H1 (cell line): Measurements from ENCODE around the gene SEL1L. TPM values are rescaled to one million over a fixed set of nuclear protein-coding genes. Genes with fewer than 3 reads are reported as not detected.
"Not testable (repeated sequence)": the region's sequence is repeated elsewhere in the genome, so short reads cannot be mapped to it uniquely, and the experiment has no call there.

ENCODE experiments used
- CTCF ChIA-PET: fragments of 300-600 bp; sonication (Branson Sonifier 250); formaldehyde crosslinking; loops from one replicate; lab custom pipeline; 2021; ENCODE audit not compliant: partially characterized antibody; lab: Charles Lee
- POLR2A ChIA-PET: fragments of 300-600 bp; sonication (Branson Sonifier 250); formaldehyde crosslinking; loops from one replicate; lab custom pipeline; 2021; ENCODE audit warnings: inconsistent platforms; ENCODE audit not compliant: partially characterized antibody; lab: Charles Lee
- DNase-seq, 2 experiments: peaks; one replicate each; pipeline versions ENCODE4 v3.0.0 to v3.0.0-alpha.2; 2010 to 2022; ENCODE audit warnings: low spot score in 2 of 2, low read depth in 1 of 2, mixed read lengths in 1 of 2
- FAIRE-seq: peaks from 2 replicates; lab custom pipeline; 2011; peaks lifted over from hg19 to GRCh38; lab: Jason Lieb, UNC
- H2AFZ ChIP-seq: 2 replicates; pipeline ENCODE4 v1.8.1; 2012; ENCODE audit warnings: low read length, inconsistent platforms
- H2AK5ac ChIP-seq: 2 replicates; pipeline ENCODE4 v1.6.1; 2013; ENCODE audit warnings: low read depth, low read length
- H2BK120ac ChIP-seq: replicated peaks from 2 replicates; pipeline ENCODE3; 2013; ENCODE audit warnings: low read depth, low read length, inconsistent platforms
- H2BK12ac ChIP-seq: 2 replicates; pipeline ENCODE4 v1.6.1; 2013; ENCODE audit warnings: low read depth, low read length
- H2BK15ac ChIP-seq: 2 replicates; pipeline ENCODE4 v1.6.1; 2013; ENCODE audit warnings: low read length
- H2BK20ac ChIP-seq: 2 replicates; pipeline ENCODE4 v1.6.1; 2013; ENCODE audit warnings: low read length
- H2BK5ac ChIP-seq: 2 replicates; pipeline ENCODE4 v1.6.1; 2013; ENCODE audit warnings: low read depth, low read length
- H3K14ac ChIP-seq: 2 replicates; pipeline ENCODE4 v1.6.1; 2013; ENCODE audit warnings: inconsistent platforms; ENCODE audit not compliant: insufficient read length
- H3K18ac ChIP-seq: 2 replicates; pipeline ENCODE4 v1.6.1; 2013; ENCODE audit warnings: low read length; ENCODE audit errors: extremely low read depth
- H3K23ac ChIP-seq: 2 replicates; pipeline ENCODE4 v1.6.1; 2013; ENCODE audit warnings: inconsistent platforms; ENCODE audit not compliant: insufficient read length
- H3K23me2 ChIP-seq: 2 replicates; pipeline ENCODE4 v1.6.1; 2013; ENCODE audit warnings: low read depth, low read length
- H3K27ac ChIP-seq: 2 replicates; pipeline ENCODE4 v1.6.1; 2011; ENCODE audit warnings: low read depth, low read length, inconsistent platforms
- H3K27me3 ChIP-seq, 4 experiments: replicated peaks in 1 of 4; 1 replicate in 1 of 4; 2 replicates in 3 of 4; pipeline versions ENCODE4 v1.6.1 to v1.8.1; 2011 to 2013; ENCODE audit warnings: low read length in 3 of 4, mild to moderate bottlenecking in 3 of 4, inconsistent platforms in 2 of 4, mixed read lengths in 2 of 4, moderate library complexity in 1 of 4; ENCODE audit not compliant: control insufficient read depth in 3 of 4, insufficient read depth in 3 of 4; ENCODE audit errors: extremely low read depth in 1 of 4
- H3K36me3 ChIP-seq, 4 experiments: 2 replicates each; pipeline versions ENCODE4 v1.6.1 to v1.8.1; 2011 to 2013; ENCODE audit warnings: mild to moderate bottlenecking in 4 of 4, low read length in 3 of 4, moderate library complexity in 2 of 4, control low read depth in 1 of 4, inconsistent platforms in 1 of 4; ENCODE audit not compliant: insufficient read depth in 4 of 4, control insufficient read depth in 2 of 4
- H3K4ac ChIP-seq: replicated peaks from 2 replicates; pipeline ENCODE3; 2013; ENCODE audit warnings: low read length, low read depth, mixed read lengths, inconsistent platforms; ENCODE audit not compliant: insufficient read length
- H3K4me1 ChIP-seq, 4 experiments: replicated peaks in 1 of 4; 1 replicate in 1 of 4; 2 replicates in 3 of 4; pipeline versions ENCODE4 v1.6.1 to v1.8.1; 2011 to 2013; ENCODE audit warnings: low read length in 3 of 4, inconsistent platforms in 2 of 4, mixed read lengths in 1 of 4; ENCODE audit not compliant: insufficient read depth in 4 of 4, control insufficient read depth in 3 of 4
- H3K4me2 ChIP-seq, 2 experiments: 2 replicates each; pipeline versions ENCODE4 v1.6.1 to v1.8.1; 2011 to 2013; ENCODE audit warnings: low read depth in 2 of 2, low read length in 2 of 2, control low read depth in 1 of 2, inconsistent platforms in 1 of 2, mild to moderate bottlenecking in 1 of 2; ENCODE audit not compliant: insufficient read depth in 1 of 2
- H3K4me3 ChIP-seq, 4 experiments: fragments of 200-600, 300-600 bp in 1 of 4; sonication (generic), shearing (Covaris generic), sonication (Bioruptor Twin) in 1 of 4; 2 replicates each; pipeline versions ENCODE4 v1.5.1 to v1.8.1; 2011 to 2016; ENCODE audit warnings: low read length in 4 of 4, low read depth in 3 of 4, control low read depth in 2 of 4, inconsistent platforms in 2 of 4, mild to moderate bottlenecking in 2 of 4, mixed read lengths in 1 of 4, moderate library complexity in 1 of 4; ENCODE audit not compliant: insufficient read depth in 2 of 4; ENCODE audit errors: extremely low read depth in 1 of 4
- H3K56ac ChIP-seq: replicated peaks from 2 replicates; pipeline ENCODE3; 2013; ENCODE audit warnings: low read depth, mild to moderate bottlenecking, mixed read lengths, low read length, inconsistent platforms; ENCODE audit not compliant: insufficient read length
- H3K79me1 ChIP-seq: 2 replicates; pipeline ENCODE4 v1.6.1; 2013; ENCODE audit warnings: low read depth, low read length, control low read depth
- H3K79me2 ChIP-seq, 2 experiments: 2 replicates each; pipeline versions ENCODE4 v1.6.1 to v1.8.1; 2012 to 2013; ENCODE audit warnings: low read length in 2 of 2, mild to moderate bottlenecking in 2 of 2, inconsistent platforms in 1 of 2; ENCODE audit not compliant: insufficient read depth in 2 of 2, control insufficient read depth in 1 of 2
- H3K9ac ChIP-seq, 4 experiments: replicated peaks in 1 of 4; 1 replicate in 1 of 4; 2 replicates in 3 of 4; pipeline versions ENCODE4 v1.6.1 to v1.8.1; 2011 to 2013; ENCODE audit warnings: low read depth in 3 of 4, low read length in 3 of 4, control low read depth in 2 of 4, mild to moderate bottlenecking in 2 of 4, moderate library complexity in 2 of 4, inconsistent platforms in 1 of 4; ENCODE audit errors: extremely low read depth in 1 of 4
- H3K9me3 ChIP-seq, 2 experiments: 2 replicates each; pipeline versions ENCODE4 v1.6.1 to v1.8.1; 2012 to 2013; ENCODE audit warnings: mild to moderate bottlenecking in 2 of 2, moderate library complexity in 2 of 2, control low read depth in 1 of 2, inconsistent platforms in 1 of 2, low read depth in 1 of 2, low read length in 1 of 2, mixed read lengths in 1 of 2; ENCODE audit not compliant: insufficient read depth in 2 of 2
- H4K20me1 ChIP-seq, 2 experiments: replicated peaks in 1 of 2; 2 replicates each; pipeline versions ENCODE3 to v1.8.1; 2011 to 2013; ENCODE audit warnings: inconsistent platforms in 2 of 2, low read length in 2 of 2, mild to moderate bottlenecking in 1 of 2; ENCODE audit not compliant: insufficient read depth in 2 of 2, control insufficient read depth in 1 of 2
- H4K5ac ChIP-seq: 2 replicates; pipeline ENCODE4 v1.6.1; 2013; ENCODE audit warnings: low read length, low read depth, mixed read lengths, inconsistent platforms; ENCODE audit not compliant: insufficient read length
- H4K8ac ChIP-seq: 2 replicates; pipeline ENCODE4 v1.8.0; 2013; ENCODE audit warnings: mild to moderate bottlenecking, moderate library complexity, low read length, inconsistent platforms; ENCODE audit not compliant: insufficient read depth; ENCODE audit errors: extremely low read depth
- H4K91ac ChIP-seq: replicated peaks from 2 replicates; pipeline ENCODE3; 2013; ENCODE audit warnings: low read length, mixed read lengths, inconsistent platforms; ENCODE audit not compliant: insufficient read length
- WGBS, 2 experiments: shearing (Covaris generic) in 1 of 2; methylation state at CpG; one replicate each; pipeline versions ENCODE4 v1.1.6 to v1.1.7; 2013 to 2015; ENCODE audit warnings: low lambda C conversion rate in 2 of 2, mixed read lengths in 2 of 2, inconsistent platforms in 1 of 2, low coverage in 1 of 2, missing lambda C conversion rate in 1 of 2; ENCODE audit not compliant: insufficient replicate concordance in 2 of 2, insufficient coverage in 1 of 2, insufficient read length in 1 of 2; ENCODE audit errors: extremely low coverage in 1 of 2, missing lambda C conversion rate in 1 of 2; 5-methylcytosine and 5-hydroxymethylcytosine counted together
- polyA plus RNA-seq, 7 experiments: library from polyadenylated mRNA; depleted of rRNA in 3 of 7; stranded (reverse) in 5 of 7; unstranded in 2 of 7; fragments of >200 nt in 5 of 7; fragments of 200-250 nt in 2 of 7; gene quantifications; 1 replicate in 5 of 7; 2 replicates in 1 of 7; 4 replicates in 1 of 7; pipeline versions ENCODE4 v1.2.1 to v1.2.3, GENCODE V29; 2011 to 2013; ENCODE audit warnings: missing spikeins in 2 of 7, mixed read lengths in 2 of 7
- total RNA-seq: library from RNA; stranded (reverse); fragmentation: NEBNext Ultra II Directional; extraction: Animal tissue kit (Norgen Biotek cat#: 25700); gene quantifications from 2 replicates; pipeline ENCODE4 v1.2.1, GENCODE V29; 2021

SEL1L gene
- total and polyA plus RNA-seq, 2 of the 8 experiments (the other 6 are each of a cell fraction or from before 2014, with no cell fraction given): 4.3 to 34.9 TPM

DNA sequence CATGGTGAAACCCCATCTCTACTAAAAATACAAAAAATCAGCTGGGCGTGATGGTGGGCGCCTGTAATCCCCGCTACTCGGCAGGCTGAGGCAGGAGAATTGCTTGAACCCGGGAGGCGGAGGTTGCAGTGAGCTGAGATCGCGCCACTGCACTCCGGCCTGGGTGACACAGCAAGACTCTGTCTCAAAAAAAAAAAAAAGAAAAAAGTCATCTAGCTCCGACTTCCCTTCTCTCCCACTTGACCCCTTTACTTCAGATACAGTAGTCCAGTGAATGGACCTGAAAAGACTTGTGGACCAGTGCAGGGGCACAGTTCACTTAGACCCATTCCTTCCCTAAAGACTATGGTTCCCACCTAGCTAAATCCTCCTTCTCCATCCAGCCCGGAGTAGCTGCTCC is 103.9 kb downstream of the SEL1L start:
- H2BK120ac ChIP-seq, H2AFZ ChIP-seq, H3K79me1 ChIP-seq, H3K27me3 ChIP-seq, H3K27ac ChIP-seq, H4K20me1 ChIP-seq, H3K9ac ChIP-seq, H2BK15ac ChIP-seq, H3K23ac ChIP-seq, H2BK5ac ChIP-seq, H2BK20ac ChIP-seq, H3K4ac ChIP-seq, H3K36me3 ChIP-seq, H4K5ac ChIP-seq, H2BK12ac ChIP-seq, H3K9me3 ChIP-seq, H3K4me3 ChIP-seq, POLR2A ChIA-PET, H3K23me2 ChIP-seq, H4K91ac ChIP-seq, FAIRE-seq, H3K56ac ChIP-seq, H3K14ac ChIP-seq, DNase-seq, H2AK5ac ChIP-seq, H3K4me2 ChIP-seq, H3K18ac ChIP-seq, H4K8ac ChIP-seq: not testable (repeated sequence)
- Histone ChIP-seq H3K4me1 (peaks cover 3 to 28% (median 13%) of the 10 kb centered on the region in 4 experiments; a peak in 6 of 7 replicates), H3K79me2 (peaks cover 0 to 71% of the 10 kb centered on the region in 2 experiments; a peak in 2 of 4 replicates)
- 95% methylated on average over 11 of the region's 11 CpGs; no CpG with 5 or more reads in 1 of the 2 experiments for WGBS, 2 experiments
- CTCF ChIA-PET: interaction anchor here (0.6 to 3.4 kb wide), 6 partner anchors 13 to 162 kb away, joined by 3 to 12 read pairs (median 3); no protein-coding TSS in a partner anchor
